Loucy (cell line): ENCODE data around the gene CNOT10.

ENCODE experiments used
- EZH2phosphoT487 ChIP-seq: fragments of 200-600 bp; IDR thresholded peaks from 2 replicates; pipeline ENCODE4 v1.6.1; 2018; ENCODE audit warnings: antibody characterized with exemption, mild to moderate bottlenecking, moderate library complexity, borderline replicate concordance
- TF ChIP-seq, protein P1 (sequence below): fragments of 200-600 bp; sonication (generic); conservative IDR thresholded peaks from 2 replicates; pipeline ENCODE4 v1.5.1; 2014; ENCODE audit warnings: mild to moderate bottlenecking, antibody characterized with exemption, low read length

DNA sequence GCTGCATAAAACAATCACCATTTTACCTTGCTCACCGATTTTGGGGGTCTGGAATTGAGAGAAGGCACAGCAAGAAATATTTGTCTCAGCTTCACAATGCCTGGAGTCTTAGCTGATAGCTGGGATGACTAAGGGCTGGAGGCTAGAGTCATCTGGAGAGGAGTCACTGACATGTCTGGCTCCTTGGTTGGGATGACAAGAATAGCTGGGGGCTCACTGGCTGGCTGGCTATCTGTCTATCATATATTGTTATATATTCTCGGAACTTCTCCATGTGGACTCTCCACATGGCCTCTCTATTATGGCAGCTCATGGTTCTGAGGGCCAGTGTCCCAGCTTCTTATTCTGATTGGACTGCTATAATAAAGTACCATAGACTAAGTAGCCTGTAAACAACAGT, 112.8 kb downstream of the CNOT10 start:
- TF ChIP-seq, protein P1, sequence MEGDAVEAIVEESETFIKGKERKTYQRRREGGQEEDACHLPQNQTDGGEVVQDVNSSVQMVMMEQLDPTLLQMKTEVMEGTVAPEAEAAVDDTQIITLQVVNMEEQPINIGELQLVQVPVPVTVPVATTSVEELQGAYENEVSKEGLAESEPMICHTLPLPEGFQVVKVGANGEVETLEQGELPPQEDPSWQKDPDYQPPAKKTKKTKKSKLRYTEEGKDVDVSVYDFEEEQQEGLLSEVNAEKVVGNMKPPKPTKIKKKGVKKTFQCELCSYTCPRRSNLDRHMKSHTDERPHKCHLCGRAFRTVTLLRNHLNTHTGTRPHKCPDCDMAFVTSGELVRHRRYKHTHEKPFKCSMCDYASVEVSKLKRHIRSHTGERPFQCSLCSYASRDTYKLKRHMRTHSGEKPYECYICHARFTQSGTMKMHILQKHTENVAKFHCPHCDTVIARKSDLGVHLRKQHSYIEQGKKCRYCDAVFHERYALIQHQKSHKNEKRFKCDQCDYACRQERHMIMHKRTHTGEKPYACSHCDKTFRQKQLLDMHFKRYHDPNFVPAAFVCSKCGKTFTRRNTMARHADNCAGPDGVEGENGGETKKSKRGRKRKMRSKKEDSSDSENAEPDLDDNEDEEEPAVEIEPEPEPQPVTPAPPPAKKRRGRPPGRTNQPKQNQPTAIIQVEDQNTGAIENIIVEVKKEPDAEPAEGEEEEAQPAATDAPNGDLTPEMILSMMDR, result no peak
- TF ChIP-seq EZH2phosphoT487, result no peak
